Activated CD8-positive, alpha-beta T cell treated with anti-CD3 and anti-CD28 coated beads, Interleukin-2, amount 10 ng/mL, durations not matched to agents 7 days and 5 days (primary cell): ENCODE results near the gene NRDC. TPM values are rescaled to one million over a fixed set of nuclear protein-coding genes. Genes with fewer than 3 reads are reported as not detected.

Experiments used
- ATAC-seq: fragments of 150-1000 bp; cut with Tn5 transposase; one replicate; pipeline ENCODE4 v1.10.0; 2021; ENCODE audit warnings: moderate library complexity
- CTCF ChIA-PET: fragments of 350-600 bp; sonication (Branson Sonifier 250); formaldehyde crosslinking; loops from one replicate; lab custom pipeline; 2021; ENCODE audit warnings: antibody characterized with exemption; lab: Charles Lee
- POLR2A ChIA-PET: fragments of 350-600 bp; sonication (Branson Sonifier 250); formaldehyde crosslinking; loops from one replicate; lab custom pipeline; 2021; ENCODE audit warnings: antibody characterized with exemption; lab: Charles Lee
- DNase-seq: peaks from one replicate; pipeline ENCODE4 v3.0.0-alpha.2; 2020
- H3K27ac Mint-ChIP-seq: one replicate; pipeline ENCODE4 v1.8.0; 2021; ENCODE audit warnings: mild to moderate bottlenecking, mixed read lengths
- H3K27me3 Mint-ChIP-seq: one replicate; pipeline ENCODE4 v1.8.0; 2021; ENCODE audit warnings: low read depth, mixed read lengths
- H3K36me3 Mint-ChIP-seq: one replicate; pipeline ENCODE4 v1.8.0; 2021; ENCODE audit warnings: low read depth, mixed read lengths
- H3K4me1 Mint-ChIP-seq: one replicate; pipeline ENCODE4 v1.8.0; 2021; ENCODE audit warnings: low read depth, mixed read lengths
- H3K4me3 Mint-ChIP-seq: one replicate; pipeline ENCODE4 v1.8.0; 2021; ENCODE audit warnings: mild to moderate bottlenecking, mixed read lengths
- H3K9me3 Mint-ChIP-seq: one replicate; pipeline ENCODE4 v1.8.0; 2022; ENCODE audit warnings: mixed read lengths; ENCODE audit not compliant: insufficient read depth
- total RNA-seq, 2 experiments: library from RNA; stranded (reverse); gene quantifications; one replicate each; pipeline ENCODE4 v1.2.3, GENCODE V29; 2021

Gene NRDC
- total RNA-seq, 2 experiments from 2014 or later = 153 to 157 TPM

DNA sequence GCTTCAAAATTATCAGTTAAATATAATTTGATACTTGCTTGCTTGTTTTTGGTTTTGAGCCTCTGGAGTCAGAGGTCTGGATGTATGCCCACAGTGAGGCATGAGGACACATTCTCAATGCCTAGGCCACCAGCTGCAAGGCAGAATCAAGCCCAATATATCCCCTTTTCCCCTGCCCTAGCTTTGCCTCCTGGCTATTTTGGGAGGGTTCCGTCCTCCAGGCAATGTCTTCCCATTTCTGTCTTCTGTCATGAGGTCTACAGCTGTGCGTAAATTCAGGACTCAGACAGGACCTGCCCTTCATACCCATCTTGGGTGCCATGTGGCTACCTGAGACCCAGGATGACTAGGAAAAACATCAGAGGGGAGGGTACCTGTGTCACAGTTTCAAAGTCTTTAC, 19.2 kb downstream of the NRDC start:
- Mint-ChIP-seq H3K27ac (no peak overlapping the region), H3K9me3 (no peaks in the 10 kb centered on the region), H3K4me1 (peaks cover 8% of the 10 kb centered on the region), H3K27me3 (no peaks in the 10 kb centered on the region), H3K36me3 (peaks cover 27% of the 10 kb centered on the region), H3K4me3 (no peak overlapping the region)
- no peak for ATAC-seq
- CTCF ChIA-PET = no interaction called here
- no peak for DNase-seq
- POLR2A ChIA-PET = no interaction called here

DNA sequence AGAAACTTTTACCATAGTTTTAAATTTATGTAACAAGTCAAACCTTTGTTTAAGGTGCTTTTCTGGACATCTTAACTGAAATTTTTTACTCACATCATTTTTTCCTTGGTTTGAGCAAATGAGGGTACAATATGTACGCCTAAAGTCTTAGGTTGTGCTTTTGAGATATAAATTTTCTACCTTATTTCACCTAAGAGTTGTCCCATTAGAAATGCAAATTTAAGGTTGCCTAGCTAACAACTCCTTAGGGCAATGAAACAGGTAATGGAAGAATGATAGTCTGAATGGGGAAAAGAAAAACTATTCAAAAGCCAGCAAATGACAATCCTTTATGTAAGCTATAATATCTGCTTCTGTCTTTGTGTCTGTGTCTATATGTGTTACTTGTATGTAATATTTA, 19.6 kb downstream of the NRDC start:
- CTCF ChIA-PET = no interaction called here
- Mint-ChIP-seq H3K27ac (no peak overlapping the region), H3K4me3 (no peak overlapping the region), H3K36me3 (peaks cover 28% of the 10 kb centered on the region), H3K27me3 (no peaks in the 10 kb centered on the region), H3K9me3 (no peaks in the 10 kb centered on the region), H3K4me1 (peaks cover 8% of the 10 kb centered on the region)
- DNase-seq (no peak), ATAC-seq (no peak)
- POLR2A ChIA-PET = no interaction called here

DNA sequence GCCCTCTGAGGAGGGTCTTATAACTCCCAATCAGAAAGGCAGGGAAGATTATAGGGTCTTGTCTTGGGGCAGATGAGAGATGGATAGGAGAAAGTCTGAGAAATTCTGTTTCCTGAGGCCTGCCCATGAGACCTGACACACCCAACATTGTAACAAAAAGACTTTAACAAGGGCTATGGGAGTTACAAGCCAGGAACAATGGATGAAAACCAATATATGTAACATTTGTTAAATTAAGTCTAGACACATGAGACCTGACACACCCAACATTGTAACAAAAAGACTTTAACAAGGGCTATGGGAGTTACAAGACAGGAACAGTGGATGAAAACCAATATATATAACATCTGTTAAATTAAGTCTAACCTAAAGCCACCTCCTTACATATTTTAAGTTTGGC, 21.8 kb downstream of the NRDC start:
- Mint-ChIP-seq H3K27ac (no peak overlapping the region), H3K4me3 (no peak overlapping the region), H3K27me3 (no peaks in the 10 kb centered on the region), H3K9me3 (no peaks in the 10 kb centered on the region), H3K36me3 (peaks cover 24% of the 10 kb centered on the region), H3K4me1 (no peaks in the 10 kb centered on the region)
- DNase-seq = no peak
- ATAC-seq = no peak
- ChIA-PET POLR2A (no interaction called here), CTCF (no interaction called here)

DNA sequence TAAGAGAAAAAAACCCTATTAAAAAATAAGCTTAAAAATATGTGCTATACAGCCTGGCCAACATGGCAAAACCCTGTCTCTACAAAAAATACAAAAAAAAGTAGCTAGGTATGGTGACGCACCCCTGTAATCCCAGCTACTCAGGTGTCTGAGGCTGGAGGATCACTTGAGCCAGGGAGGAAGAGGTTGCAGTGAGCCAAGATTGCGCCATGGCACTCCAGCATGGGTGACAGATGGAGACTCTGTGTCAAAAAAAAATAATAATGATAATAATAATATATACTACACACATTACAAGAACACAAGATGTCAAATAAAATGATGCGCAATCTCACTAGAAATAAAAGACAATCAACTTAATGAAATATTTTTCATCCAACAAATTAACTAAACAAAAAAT, 22.9 kb downstream of the NRDC start:
- H3K4me3 Mint-ChIP-seq = no peak overlapping the region
- no peak overlapping the region for H3K27ac Mint-ChIP-seq
- POLR2A ChIA-PET = no interaction called here
- no peak for DNase-seq
- no peak for ATAC-seq
- no peaks in the 10 kb centered on the region for H3K4me1 Mint-ChIP-seq
- H3K9me3 Mint-ChIP-seq = no peaks in the 10 kb centered on the region
- CTCF ChIA-PET = no interaction called here
- H3K27me3 Mint-ChIP-seq = no peaks in the 10 kb centered on the region
- H3K36me3 Mint-ChIP-seq = peaks cover 22% of the 10 kb centered on the region

DNA sequence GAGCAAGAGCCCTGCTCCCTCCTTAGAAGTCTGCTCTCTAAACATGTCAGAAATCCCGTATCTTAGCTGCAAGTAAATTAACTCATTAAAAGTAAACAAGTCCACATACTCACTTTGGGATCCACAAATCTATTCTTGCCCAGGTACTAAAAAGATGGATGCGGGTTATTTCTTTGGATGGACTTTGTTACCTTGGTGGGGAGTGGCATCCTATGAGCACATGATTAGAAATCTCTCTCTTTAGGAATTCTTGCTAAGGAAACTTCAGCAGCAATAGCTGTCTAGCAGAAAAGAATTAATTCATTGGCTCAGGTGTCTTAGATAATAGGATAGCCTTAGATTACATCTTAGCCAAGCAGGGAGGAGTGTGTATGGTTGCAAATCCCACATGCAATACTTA, 25.2 kb downstream of the NRDC start:
- Mint-ChIP-seq H3K4me3 (no peak overlapping the region), H3K4me1 (no peaks in the 10 kb centered on the region), H3K27me3 (no peaks in the 10 kb centered on the region), H3K36me3 (peaks cover 24% of the 10 kb centered on the region), H3K27ac (no peak overlapping the region), H3K9me3 (no peaks in the 10 kb centered on the region)
- ChIA-PET CTCF (no interaction called here), POLR2A (no interaction called here)
- no peak for DNase-seq
- ATAC-seq = no peak

DNA sequence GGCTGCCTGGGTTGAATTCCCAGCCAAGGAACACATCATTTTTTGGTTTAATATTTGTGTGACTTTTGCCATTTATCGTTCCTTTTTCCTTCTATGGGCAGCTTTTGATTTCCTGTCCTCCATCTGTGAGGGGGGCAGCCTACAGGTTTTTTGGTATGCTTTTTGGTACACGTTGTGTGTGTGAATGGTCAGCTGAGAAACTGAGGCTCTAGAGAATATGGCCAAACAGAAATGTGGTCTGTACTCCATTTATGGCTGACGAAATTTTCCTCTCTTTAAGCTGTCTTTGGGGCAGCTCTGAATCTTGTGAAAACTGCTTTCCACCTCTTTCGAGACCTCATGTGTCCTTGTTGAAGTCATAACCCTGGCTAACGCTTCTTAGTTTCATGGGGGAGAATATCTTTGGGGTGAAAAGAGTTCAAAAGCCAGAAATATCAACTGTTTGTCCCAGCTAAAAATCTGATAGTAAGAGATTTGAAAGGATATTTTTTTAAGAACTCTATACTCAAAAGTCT, 26.6 kb downstream of the NRDC start:
- ChIA-PET CTCF (no interaction called here), POLR2A (no interaction called here)
- Mint-ChIP-seq H3K27ac (no peak overlapping the region), H3K4me1 (no peaks in the 10 kb centered on the region), H3K4me3 (no peak overlapping the region), H3K9me3 (no peaks in the 10 kb centered on the region), H3K36me3 (peaks cover 25% of the 10 kb centered on the region), H3K27me3 (no peaks in the 10 kb centered on the region)
- ATAC-seq = no peak
- no peak for DNase-seq

DNA sequence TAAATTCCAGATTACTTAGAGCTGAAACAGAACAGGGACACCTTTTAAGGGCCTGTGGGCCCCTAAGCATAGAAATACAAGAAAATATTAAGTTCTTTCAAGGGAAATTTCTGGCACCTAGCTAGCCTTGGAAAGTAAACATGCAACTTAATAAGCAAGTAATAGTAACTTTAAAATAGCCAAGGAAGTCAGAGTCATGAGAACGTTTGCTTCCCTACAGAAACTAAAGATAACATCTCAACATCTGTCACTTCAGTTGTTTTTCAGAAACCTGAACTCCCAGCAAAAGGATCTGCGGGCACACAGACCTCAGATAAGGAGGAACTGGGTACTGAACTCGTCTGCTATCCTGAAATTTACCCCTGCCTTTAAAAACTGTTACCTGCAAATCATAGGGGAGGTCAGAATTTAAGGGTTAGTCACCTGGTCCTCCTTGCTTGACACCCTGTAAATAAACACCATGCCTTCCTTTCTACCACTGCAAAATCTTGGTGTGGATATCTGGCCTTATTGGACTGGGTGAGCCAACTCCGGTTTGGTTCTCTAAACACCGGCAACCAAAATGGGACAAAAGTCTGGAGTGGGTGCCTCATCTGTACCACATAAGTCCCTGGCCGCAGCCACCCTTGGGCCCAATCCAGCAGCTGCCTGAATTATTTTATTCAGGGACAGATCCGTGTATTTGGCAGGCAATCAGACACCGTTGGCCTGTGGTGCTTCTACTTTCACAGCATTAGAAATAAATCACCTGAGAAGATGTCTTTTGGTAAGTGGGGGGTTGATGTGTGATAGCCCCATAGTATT, 27.9 kb downstream of the NRDC start:
- CTCF ChIA-PET = no interaction called here
- Mint-ChIP-seq H3K4me3 (no peak overlapping the region), H3K27me3 (no peaks in the 10 kb centered on the region), H3K4me1 (peaks cover under 1% of the 10 kb centered on the region), H3K9me3 (no peaks in the 10 kb centered on the region), H3K36me3 (peaks cover 29% of the 10 kb centered on the region), H3K27ac (no peak overlapping the region)
- no peak for DNase-seq
- POLR2A ChIA-PET = no interaction called here
- ATAC-seq = no peak

DNA sequence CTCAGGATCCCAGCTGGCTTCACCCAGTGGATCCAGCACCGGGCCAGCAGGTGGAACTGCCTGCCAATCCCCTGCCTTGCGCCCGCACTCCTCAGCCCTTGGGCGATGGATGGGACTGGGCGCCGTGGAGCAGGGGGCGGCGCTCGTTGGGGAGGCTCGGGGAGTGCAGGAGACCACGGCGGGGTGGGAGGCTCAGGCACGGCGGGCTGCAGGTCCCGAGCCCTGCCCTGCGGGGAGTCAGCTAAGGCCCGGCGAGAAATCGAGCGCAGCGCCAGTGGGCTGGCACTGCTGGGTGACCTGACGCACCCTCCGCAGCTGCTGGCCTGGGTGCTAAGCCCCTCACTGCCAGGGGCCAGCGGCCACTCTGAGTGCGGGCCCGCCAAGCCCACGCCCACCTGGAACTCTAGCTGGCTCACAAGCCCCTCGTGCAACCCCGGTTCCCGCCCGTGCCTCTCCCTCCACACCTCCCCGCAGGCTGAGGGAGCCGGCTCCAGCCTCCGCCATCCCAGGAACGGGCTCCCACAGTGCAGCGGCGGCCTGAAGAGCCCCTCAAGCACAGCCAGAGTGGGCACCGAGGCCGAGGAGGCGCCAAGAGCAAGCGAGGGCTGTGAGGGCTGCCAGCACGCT, 31.1 kb downstream of the NRDC start:
- H3K4me1 Mint-ChIP-seq = peaks cover 12% of the 10 kb centered on the region
- no peak for ATAC-seq
- no peaks in the 10 kb centered on the region for H3K27me3 Mint-ChIP-seq
- ChIA-PET POLR2A (no interaction called here), CTCF (no interaction called here)
- peaks cover 17% of the 10 kb centered on the region for H3K36me3 Mint-ChIP-seq
- DNase-seq = no peak
- no peak overlapping the region for H3K27ac Mint-ChIP-seq
- H3K9me3 Mint-ChIP-seq = no peaks in the 10 kb centered on the region
- H3K4me3 Mint-ChIP-seq = no peak overlapping the region

DNA sequence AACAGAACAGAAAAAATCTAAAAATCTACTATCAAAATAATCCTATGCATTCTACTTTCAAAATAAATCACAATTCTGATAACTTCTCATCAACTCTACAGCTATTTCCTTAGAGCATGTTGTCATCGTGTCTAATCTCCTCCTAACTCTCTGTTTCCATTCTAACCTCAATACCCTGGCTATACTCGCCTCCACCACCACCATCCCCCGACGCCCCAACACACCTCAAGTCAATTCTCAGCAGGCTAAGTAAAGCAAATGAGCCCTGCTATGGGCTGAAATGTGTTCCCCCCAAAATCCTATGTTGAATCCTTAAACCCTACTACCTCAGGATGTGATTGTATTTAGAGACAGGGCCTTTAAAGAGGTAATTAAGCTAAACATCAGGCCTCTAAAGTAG, 34.6 kb downstream of the NRDC start:
- Mint-ChIP-seq H3K4me1 (peaks cover 14% of the 10 kb centered on the region), H3K36me3 (peaks cover 27% of the 10 kb centered on the region), H3K27me3 (no peaks in the 10 kb centered on the region), H3K27ac (no peak overlapping the region), H3K4me3 (no peak overlapping the region), H3K9me3 (no peaks in the 10 kb centered on the region)
- POLR2A ChIA-PET = interaction anchor here (0.7 kb wide), 1 partner anchor 560 kb away, joined by 4 read pairs; the partner anchor contains the start of gene ORC1
- ATAC-seq (no peak), DNase-seq (no peak)
- CTCF ChIA-PET = interaction anchor here (1.1 kb wide), 1 partner anchor 53 kb away, joined by 3 read pairs; no protein-coding TSS in a partner anchor

DNA sequence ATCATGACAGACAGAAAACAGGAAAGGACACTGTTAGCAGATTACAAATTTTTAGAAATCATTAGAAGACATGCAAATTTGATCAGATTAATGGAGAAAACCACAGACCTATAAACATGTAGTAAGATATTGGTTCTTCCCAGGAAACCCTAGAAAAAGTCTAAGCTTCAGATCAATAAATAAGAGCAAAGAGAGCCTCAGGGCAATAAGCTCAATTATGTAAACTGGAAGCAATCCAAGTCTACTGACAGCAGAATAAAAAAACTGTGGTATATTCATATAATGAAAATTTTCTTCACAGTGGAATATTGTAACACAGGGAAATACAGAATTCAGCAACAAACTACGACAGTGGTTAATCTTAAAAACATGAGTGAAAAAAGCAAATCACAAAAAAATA, 36.3 kb downstream of the NRDC start:
- H3K4me1 Mint-ChIP-seq = peaks cover 14% of the 10 kb centered on the region
- DNase-seq (no peak), ATAC-seq (no peak)
- no peaks in the 10 kb centered on the region for H3K27me3 Mint-ChIP-seq
- POLR2A ChIA-PET = interaction anchor here (0.5 kb wide), 1 partner anchor 35 kb away, joined by 4 read pairs; no protein-coding TSS in a partner anchor
- H3K36me3 Mint-ChIP-seq = peaks cover 28% of the 10 kb centered on the region
- CTCF ChIA-PET = no interaction called here
- H3K4me3 Mint-ChIP-seq = no peak overlapping the region
- no peaks in the 10 kb centered on the region for H3K9me3 Mint-ChIP-seq
- no peak overlapping the region for H3K27ac Mint-ChIP-seq

DNA sequence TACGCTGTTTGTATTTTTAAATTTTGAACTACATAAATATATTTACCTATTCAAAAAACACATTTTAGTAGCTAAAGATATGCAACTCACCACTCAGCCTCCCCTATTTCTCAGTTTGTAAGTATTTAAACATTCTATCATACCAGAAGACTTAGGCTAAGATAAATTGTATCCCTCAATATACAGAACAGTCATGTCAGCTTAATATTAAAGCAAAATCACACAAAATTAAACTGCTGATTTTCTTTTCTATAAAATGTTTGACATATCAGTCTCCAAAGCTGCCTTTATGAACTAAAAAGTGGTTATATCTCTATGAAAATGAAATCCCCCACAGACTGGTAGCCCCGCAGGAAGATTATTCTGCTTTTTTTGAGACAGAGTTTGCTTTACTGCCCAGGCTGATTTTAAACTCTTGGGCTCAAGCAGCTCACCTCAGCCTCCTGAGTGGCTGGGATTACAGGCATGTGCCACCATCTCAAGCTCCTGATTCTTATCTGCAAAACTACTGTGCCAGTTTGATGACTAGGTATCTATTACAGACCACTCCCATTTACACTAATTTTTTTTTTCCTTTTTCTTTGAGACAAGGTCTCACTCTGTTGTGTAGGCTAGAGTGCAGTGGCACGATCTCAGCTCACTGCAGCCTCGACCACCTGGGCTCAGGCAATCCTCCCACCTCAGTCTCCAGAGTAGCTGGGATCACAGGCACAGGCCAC, 37.6 kb downstream of the NRDC start:
- peaks cover 24% of the 10 kb centered on the region for H3K36me3 Mint-ChIP-seq
- no peak overlapping the region for H3K27ac Mint-ChIP-seq
- no peaks in the 10 kb centered on the region for H3K27me3 Mint-ChIP-seq
- H3K4me1 Mint-ChIP-seq = peaks cover 14% of the 10 kb centered on the region
- ATAC-seq (no peak), DNase-seq (no peak)
- POLR2A ChIA-PET = no interaction called here
- no peak overlapping the region for H3K4me3 Mint-ChIP-seq
- CTCF ChIA-PET = no interaction called here
- H3K9me3 Mint-ChIP-seq = no peaks in the 10 kb centered on the region

DNA sequence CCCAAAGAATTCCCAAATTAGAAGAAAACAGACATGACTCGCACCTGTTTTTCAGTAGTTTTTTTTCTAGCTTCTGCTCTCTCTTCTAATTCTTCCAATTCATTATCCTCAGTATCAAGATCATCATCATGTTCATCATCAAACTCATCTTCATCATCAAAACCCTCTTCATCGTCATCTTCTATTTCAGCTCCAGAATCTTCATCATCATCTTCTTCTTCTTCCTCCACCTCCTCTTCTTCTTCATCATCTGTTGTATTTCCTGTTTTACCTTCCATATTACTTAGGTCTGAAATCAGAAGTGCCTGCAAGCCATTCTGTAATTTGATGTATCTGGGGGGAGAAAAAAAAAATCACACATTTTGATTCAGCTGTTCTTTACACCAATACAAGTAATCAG, 38.3 kb downstream of the NRDC start:
- POLR2A ChIA-PET = no interaction called here
- ATAC-seq (no peak), DNase-seq (no peak)
- Mint-ChIP-seq H3K9me3 (no peaks in the 10 kb centered on the region), H3K27me3 (no peaks in the 10 kb centered on the region), H3K36me3 (peaks cover 27% of the 10 kb centered on the region), H3K4me1 (peaks cover 12% of the 10 kb centered on the region), H3K4me3 (no peak overlapping the region), H3K27ac (no peak overlapping the region)
- CTCF ChIA-PET = interaction anchor here (1.3 kb wide), 1 partner anchor 57 kb away, joined by 3 read pairs; no protein-coding TSS in a partner anchor
